Mononuclear cell (primary cell): Measurements from ENCODE around the gene OR51T1. TPM values are rescaled to one million over a fixed set of nuclear protein-coding genes. Genes with fewer than 3 reads are reported as not detected.
"Not testable (repeated sequence)": the region's sequence is repeated elsewhere in the genome, so short reads cannot be mapped to it uniquely, and the experiment has no call there.

ENCODE experiments used
- H3K27me3 ChIP-seq: 2 replicates; pipeline ENCODE4 v1.6.0; 2011; ENCODE audit warnings: low read length, control low read depth; ENCODE audit not compliant: insufficient read depth
- H3K4me1 ChIP-seq: 2 replicates; pipeline ENCODE4 v1.5.1; 2011; ENCODE audit warnings: mild to moderate bottlenecking, low read length, control low read depth; ENCODE audit not compliant: insufficient read depth
- H3K4me3 ChIP-seq: 2 replicates; pipeline ENCODE4 v1.5.1; 2011; ENCODE audit warnings: mild to moderate bottlenecking, low read length, moderate library complexity
- H3K9me3 ChIP-seq: 2 replicates; pipeline ENCODE4 v1.5.1; 2011; ENCODE audit warnings: low read depth, mild to moderate bottlenecking, control low read depth, low read length
- total RNA-seq: library from RNA; depleted of rRNA; stranded (reverse); fragments of >200 nt; gene quantifications from one replicate; pipeline ENCODE4 v1.2.3, GENCODE V29; 2012

Gene OR51T1
- total RNA-seq, result not detected

GRCh38 chr11:4881860-4882500 lies at the start of gene OR51T1:
OR51T1 (plus strand) TSS chr11:4881900; CDS start chr11:4881900, 0 bp downstream.
- Histone ChIP-seq H3K27me3 (no peaks in the 10 kb centered on the region), H3K4me3 (no peak within 1 kb of the TSS), H3K4me1 (no peaks in the 10 kb centered on the region), H3K9me3 (no peaks in the 10 kb centered on the region)

DNA sequence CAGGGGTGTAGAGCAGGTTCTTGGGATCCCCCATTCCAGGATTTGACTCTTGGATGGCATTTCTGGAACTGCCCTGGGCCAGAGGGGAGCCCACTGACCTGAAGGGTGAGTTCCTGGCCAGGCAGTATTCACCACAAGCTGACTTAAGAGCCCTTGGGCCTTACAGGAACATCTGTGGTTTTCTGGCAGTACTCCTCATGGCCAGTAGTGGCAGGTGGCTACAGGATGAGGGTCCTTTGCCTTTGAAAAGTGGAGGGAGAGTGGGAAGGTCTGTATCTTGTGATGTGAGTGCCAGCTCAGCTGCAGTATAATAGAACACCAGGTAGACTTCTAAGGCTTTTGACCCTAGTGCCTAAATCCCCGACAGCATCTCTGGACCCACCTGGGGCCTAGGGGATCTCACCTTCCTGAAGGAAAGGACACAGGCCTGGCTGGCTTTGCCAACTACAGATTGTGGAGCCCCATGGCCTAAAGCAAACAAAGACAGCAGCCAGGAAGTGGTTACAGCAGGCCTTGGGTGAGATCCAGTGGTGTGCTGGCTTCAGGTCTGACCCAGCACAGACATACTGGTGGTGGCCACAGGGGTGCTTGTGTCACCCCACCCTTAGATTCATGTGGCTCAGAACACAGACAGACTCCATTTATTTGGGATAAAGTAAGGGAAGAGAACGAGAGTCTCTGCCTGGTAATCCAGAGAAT lies 41.7 kb upstream of the OR51T1 start:
- H3K4me3 ChIP-seq, result no peak overlapping the region
- H3K9me3 ChIP-seq, result no peaks in the 10 kb centered on the region
- no peaks in the 10 kb centered on the region for H3K27me3 ChIP-seq
- no peaks in the 10 kb centered on the region for H3K4me1 ChIP-seq

DNA sequence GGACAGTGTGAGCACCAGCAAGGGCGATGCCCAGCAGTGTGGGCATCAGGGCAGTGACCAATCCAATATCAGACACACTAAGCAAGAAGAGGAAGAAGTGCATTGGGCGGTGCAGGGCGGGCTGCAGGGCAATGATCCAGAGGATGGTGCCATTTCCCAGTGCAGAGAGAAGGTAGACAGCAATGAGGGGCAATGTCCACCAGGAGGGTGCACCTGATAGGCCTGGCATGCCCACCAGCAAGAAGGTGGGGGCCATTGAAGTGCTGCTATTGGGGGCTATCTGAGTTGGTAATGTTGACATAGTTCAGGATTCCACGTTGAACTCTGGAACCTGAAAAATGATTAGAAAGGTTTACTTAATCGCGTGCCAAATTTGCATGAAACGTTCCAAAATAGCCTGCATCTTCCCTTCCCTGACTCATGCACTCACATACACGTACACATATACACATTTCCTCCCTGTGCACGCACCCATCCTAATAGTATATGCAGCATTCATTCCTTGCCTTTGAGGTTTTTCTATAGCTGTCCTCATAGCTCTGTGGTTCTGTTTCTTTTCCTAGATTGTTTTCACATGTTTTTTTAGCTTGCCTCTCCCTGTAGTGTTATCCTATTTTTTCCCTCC lies 32.7 kb upstream of the OR51T1 start, which contains the start of gene OR51S1:
TSS of gene OR51S1 (minus strand) at position 301 of the 625 bp plus-strand sequence. CDS start at position 301, 0 bp downstream.
- Histone ChIP-seq H3K4me1 (no peaks in the 10 kb centered on the region), H3K9me3 (no peaks in the 10 kb centered on the region), H3K4me3 (no peak within 1 kb of the TSS), H3K27me3 (peaks cover 8% of the 10 kb centered on the region)

GRCh38 chr11:4851033-4851432 lies 30.7 kb upstream of the OR51T1 start:
- H3K4me1 ChIP-seq, result no peaks in the 10 kb centered on the region
- H3K27me3 ChIP-seq, result peaks cover 8% of the 10 kb centered on the region
- H3K4me3 ChIP-seq, result no peak overlapping the region
- no peaks in the 10 kb centered on the region for H3K9me3 ChIP-seq

GRCh38 chr11:4854286-4854685 lies 27.4 kb upstream of the OR51T1 start:
- not testable (repeated sequence) for H3K4me3 ChIP-seq, H3K4me1 ChIP-seq, H3K27me3 ChIP-seq, H3K9me3 ChIP-seq

DNA sequence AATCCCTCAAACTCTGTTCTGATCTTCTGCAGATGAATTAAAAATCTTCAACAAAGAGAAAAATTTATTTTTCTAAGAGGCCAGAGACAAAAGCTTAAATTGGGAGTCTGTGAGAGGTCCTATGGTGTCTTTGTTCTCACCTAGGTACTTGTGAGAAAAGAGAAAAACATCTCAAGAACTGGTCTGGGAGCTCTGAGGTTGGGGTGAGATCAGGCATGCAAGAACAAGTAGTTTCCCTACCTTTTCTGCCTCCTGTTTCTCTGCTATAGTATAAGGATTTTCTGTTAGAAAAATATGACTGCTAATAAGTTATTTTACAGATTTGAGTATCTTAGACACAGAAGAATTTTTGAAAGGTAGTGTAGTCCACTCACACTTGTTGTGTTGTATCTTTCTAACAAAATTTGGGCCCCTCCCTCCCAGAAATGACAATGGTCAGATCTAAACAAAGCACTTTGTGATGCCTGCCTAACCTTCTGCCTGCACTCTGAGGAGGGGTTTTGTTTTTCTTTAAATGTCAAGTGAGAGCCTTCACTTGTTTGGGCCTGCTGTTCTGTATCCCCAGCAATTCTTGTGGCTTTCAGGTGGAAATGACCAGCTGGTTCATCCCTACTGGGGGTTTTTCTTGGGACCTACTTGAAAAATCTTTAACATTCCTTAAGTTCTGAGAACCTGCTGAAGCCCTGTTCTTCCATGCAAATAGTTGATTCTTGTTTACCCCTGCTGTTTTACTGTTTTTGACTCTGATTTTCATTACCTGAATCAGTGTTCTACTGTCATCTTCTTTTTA lies 19.1 kb upstream of the OR51T1 start:
- H3K4me3 ChIP-seq, result no peak overlapping the region
- no peaks in the 10 kb centered on the region for H3K4me1 ChIP-seq
- H3K27me3 ChIP-seq, result no peaks in the 10 kb centered on the region
- no peaks in the 10 kb centered on the region for H3K9me3 ChIP-seq

DNA sequence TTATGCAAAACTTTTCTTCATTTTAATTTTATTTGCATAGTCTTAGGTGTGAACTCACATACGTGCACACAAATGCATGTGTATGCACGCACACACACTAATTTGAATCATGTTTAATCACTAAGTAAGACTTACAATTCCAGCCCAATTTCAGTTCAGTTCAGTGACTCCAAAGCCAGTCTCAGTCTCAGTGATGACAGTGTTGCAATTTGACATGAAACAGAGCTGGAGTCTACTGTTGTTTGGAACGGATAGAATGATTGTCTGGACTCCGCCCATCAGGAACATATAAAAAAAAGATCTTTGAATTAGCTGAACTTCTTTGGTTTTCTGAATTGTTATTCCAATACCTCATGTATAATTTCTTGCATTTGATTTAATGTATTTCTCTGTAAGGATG lies 17.8 kb upstream of the OR51T1 start:
- Histone ChIP-seq H3K4me1 (no peaks in the 10 kb centered on the region), H3K9me3 (no peaks in the 10 kb centered on the region), H3K4me3 (no peak overlapping the region), H3K27me3 (no peaks in the 10 kb centered on the region)

GRCh38 chr11:4865855-4866254 lies 15.8 kb upstream of the OR51T1 start:
- Histone ChIP-seq H3K4me1 (no peaks in the 10 kb centered on the region), H3K27me3 (no peaks in the 10 kb centered on the region), H3K4me3 (no peak overlapping the region), H3K9me3 (no peaks in the 10 kb centered on the region)

GRCh38 chr11:4881188-4881587 lies 512 bp upstream of the OR51T1 start:
- Histone ChIP-seq H3K9me3 (no peaks in the 10 kb centered on the region), H3K27me3 (no peaks in the 10 kb centered on the region), H3K4me1 (no peaks in the 10 kb centered on the region), H3K4me3 (no peak overlapping the region)

GRCh38 chr11:4882543-4882942 lies 843 bp downstream of the OR51T1 start:
- Histone ChIP-seq H3K27me3 (no peaks in the 10 kb centered on the region), H3K4me1 (no peaks in the 10 kb centered on the region), H3K4me3 (no peak overlapping the region), H3K9me3 (no peaks in the 10 kb centered on the region)

- Histone ChIP-seq H3K27me3 (no peaks in the 10 kb centered on the region), H3K9me3 (no peaks in the 10 kb centered on the region), H3K4me1 (no peaks in the 10 kb centered on the region), H3K4me3 (no peak overlapping the region)
These were observed 2.7 kb downstream of the OR51T1 start for GRCh38 chr11:4884361-4884760.

GRCh38 chr11:4886186-4886585 lies 4.5 kb downstream of the OR51T1 start:
- H3K9me3 ChIP-seq, result no peaks in the 10 kb centered on the region
- no peaks in the 10 kb centered on the region for H3K4me1 ChIP-seq
- no peak overlapping the region for H3K4me3 ChIP-seq
- H3K27me3 ChIP-seq, result no peaks in the 10 kb centered on the region

DNA sequence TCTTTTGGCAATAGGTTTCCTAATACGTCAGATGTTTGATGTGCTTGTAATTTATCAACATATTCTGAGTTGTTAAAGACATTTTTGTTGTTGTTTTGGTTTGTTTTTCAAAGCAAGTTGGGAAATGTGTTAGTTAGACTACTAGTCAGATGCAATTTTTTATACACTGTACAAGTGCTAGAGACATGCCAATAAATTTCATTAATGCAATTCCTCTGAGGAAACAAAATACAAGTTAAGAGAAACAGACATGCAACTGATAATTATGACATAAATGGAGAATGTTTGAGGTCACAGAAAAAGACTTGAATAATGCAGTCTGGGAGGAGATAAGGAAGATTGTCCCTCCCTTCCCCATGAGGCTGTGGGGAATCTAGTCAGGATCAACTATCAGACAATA lies 5.9 kb downstream of the OR51T1 start:
- Histone ChIP-seq H3K4me3 (no peak overlapping the region), H3K9me3 (no peaks in the 10 kb centered on the region), H3K4me1 (no peaks in the 10 kb centered on the region), H3K27me3 (no peaks in the 10 kb centered on the region)

DNA sequence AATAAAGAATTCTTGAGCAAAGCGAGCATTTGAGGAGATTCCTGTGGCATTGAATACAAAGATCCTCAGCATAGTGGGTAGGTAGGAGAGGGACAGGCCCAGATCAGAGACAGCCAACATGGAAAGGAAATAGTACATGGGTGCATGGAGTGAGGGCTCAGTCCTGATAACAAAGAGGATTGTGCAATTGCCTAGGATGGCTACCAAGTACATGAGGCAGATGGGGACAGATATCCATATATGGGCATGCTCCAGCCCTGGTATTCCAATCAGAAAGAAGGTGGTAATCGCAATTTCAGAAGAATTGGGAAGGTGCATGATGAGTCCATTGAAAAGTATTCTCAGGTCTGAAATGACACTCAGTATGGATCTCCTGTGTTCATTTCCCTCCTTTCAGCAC lies 8.6 kb downstream of the OR51T1 start:
- Histone ChIP-seq H3K27me3 (no peaks in the 10 kb centered on the region), H3K9me3 (no peaks in the 10 kb centered on the region), H3K4me1 (no peaks in the 10 kb centered on the region), H3K4me3 (no peak overlapping the region)
